Measurements from ENCODE around the gene CTH.
"Not testable (repeated sequence)": the region's sequence is repeated elsewhere in the genome, so short reads cannot be mapped to it uniquely, and the experiment has no call there.

CTH gene

GRCh38 chr1:70410604-70411359 lies at the start of gene CTH:
TSS of gene CTH (plus strand) at chr1:70411268. CDS start at chr1:70411416, 148 bp downstream.
- in situ Hi-C loops (cut with MboI; ENCODE audit: low sequenced_read_pairs), result no loop called here

- in situ Hi-C loops (cut with MboI; ENCODE audit: low sequenced_read_pairs), result no loop called here
Observed at GRCh38 chr1:70361727-70362398, 49.2 kb upstream of the CTH start.

GRCh38 chr1:70364439-70364838 lies 46.6 kb upstream of the CTH start:
- in situ Hi-C loops (cut with MboI; ENCODE audit: low sequenced_read_pairs), result no loop called here

- in situ Hi-C loops (cut with MboI; ENCODE audit: low sequenced_read_pairs), result not testable (repeated sequence)
Observed at GRCh38 chr1:70366425-70366952, 44.6 kb upstream of the CTH start.

GRCh38 chr1:70366997-70367396 lies 44.1 kb upstream of the CTH start:
- in situ Hi-C loops (cut with MboI; ENCODE audit: low sequenced_read_pairs), result not testable (repeated sequence)

- in situ Hi-C loops (cut with MboI; ENCODE audit: low sequenced_read_pairs), result not testable (repeated sequence)
Observed at GRCh38 chr1:70367397-70367796, 43.7 kb upstream of the CTH start.

- in situ Hi-C loops (cut with MboI; ENCODE audit: low sequenced_read_pairs), result not testable (repeated sequence)
Observed at GRCh38 chr1:70371586-70371985, 39.5 kb upstream of the CTH start.

- in situ Hi-C loops (cut with MboI; ENCODE audit: low sequenced_read_pairs), result no loop called here
Observed at GRCh38 chr1:70372426-70372825, 38.6 kb upstream of the CTH start.

- in situ Hi-C loops (cut with MboI; ENCODE audit: low sequenced_read_pairs), result not testable (repeated sequence)
Observed at GRCh38 chr1:70373580-70373979, 37.5 kb upstream of the CTH start.

GRCh38 chr1:70376196-70376595 lies 34.9 kb upstream of the CTH start:
- in situ Hi-C loops (cut with MboI; ENCODE audit: low sequenced_read_pairs), result no loop called here

GRCh38 chr1:70382682-70383081 lies 28.4 kb upstream of the CTH start:
- in situ Hi-C loops (cut with MboI; ENCODE audit: low sequenced_read_pairs), result no loop called here

- in situ Hi-C loops (cut with MboI; ENCODE audit: low sequenced_read_pairs), result no loop called here
Observed at GRCh38 chr1:70383483-70383882, 27.6 kb upstream of the CTH start.

GRCh38 chr1:70384542-70384941 lies 26.5 kb upstream of the CTH start:
- in situ Hi-C loops (cut with MboI; ENCODE audit: low sequenced_read_pairs), result no loop called here

- in situ Hi-C loops (cut with MboI; ENCODE audit: low sequenced_read_pairs), result no loop called here
Observed at GRCh38 chr1:70385477-70385876, 25.6 kb upstream of the CTH start.

GRCh38 chr1:70386121-70386520 lies 24.9 kb upstream of the CTH start:
- in situ Hi-C loops (cut with MboI; ENCODE audit: low sequenced_read_pairs), result no loop called here

- in situ Hi-C loops (cut with MboI; ENCODE audit: low sequenced_read_pairs), result no loop called here
Observed at GRCh38 chr1:70387507-70387906, 23.6 kb upstream of the CTH start.

GRCh38 chr1:70392626-70393025 lies 18.4 kb upstream of the CTH start:
- in situ Hi-C loops (cut with MboI; ENCODE audit: low sequenced_read_pairs), result no loop called here

- in situ Hi-C loops (cut with MboI; ENCODE audit: low sequenced_read_pairs), result no loop called here
Observed at GRCh38 chr1:70396607-70397006, 14.5 kb upstream of the CTH start.

- in situ Hi-C loops (cut with MboI; ENCODE audit: low sequenced_read_pairs), result no loop called here
Observed at GRCh38 chr1:70397013-70397412, 14.1 kb upstream of the CTH start.

- in situ Hi-C loops (cut with MboI; ENCODE audit: low sequenced_read_pairs), result no loop called here
Observed at GRCh38 chr1:70400335-70400734, 10.7 kb upstream of the CTH start.

- in situ Hi-C loops (cut with MboI; ENCODE audit: low sequenced_read_pairs), result no loop called here
Observed at GRCh38 chr1:70401974-70402373, 9.1 kb upstream of the CTH start.

- in situ Hi-C loops (cut with MboI; ENCODE audit: low sequenced_read_pairs), result no loop called here
Observed at GRCh38 chr1:70403759-70404158, 7.3 kb upstream of the CTH start.

Measured in HL-60/S4 treated with retinoic acid at 250 ng/mL for 4 days and 3 days (cell line).